ENCODE measurements around the gene TACR2. TPM values are rescaled to one million over a fixed set of nuclear protein-coding genes. Genes with fewer than 3 reads are reported as not detected.

Gene TACR2
- total RNA-seq, 1 donor from 2014 or later = not detected

DNA sequence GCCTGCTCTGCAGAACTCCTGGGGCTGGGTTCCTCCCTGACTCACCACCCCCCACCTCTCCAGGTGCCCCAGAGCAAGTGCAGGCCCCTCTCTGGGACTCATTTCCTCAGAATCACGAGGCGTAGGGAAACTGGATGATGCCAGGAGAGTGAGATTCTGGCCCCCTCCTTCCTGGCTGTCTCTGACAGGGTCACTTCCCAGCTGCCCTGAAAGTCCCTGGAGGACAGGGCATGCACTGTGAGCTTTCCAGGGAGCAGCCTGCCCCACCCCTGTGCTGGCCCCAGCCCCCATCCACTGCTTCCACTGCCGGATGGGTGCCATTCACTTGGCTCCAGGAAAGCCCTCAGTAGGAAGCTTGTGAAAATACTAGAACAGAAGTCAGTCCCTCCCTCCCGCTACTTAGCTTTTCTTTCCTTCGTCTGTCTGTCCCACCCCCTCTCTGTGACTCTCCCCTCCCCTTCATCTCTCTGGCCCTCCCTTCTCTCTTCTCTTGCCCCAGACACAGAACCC, 10.4 kb downstream of the TACR2 start:
- H3K9me3 ChIP-seq (ENCODE audit: control insufficient read depth in 3 of 3, low read length in 3 of 3) = no peaks in the 10 kb centered on the region
- H3K27ac ChIP-seq (ENCODE audit: low read depth, low read length) = peak overlapping the region; percentile 40
- H3K4me1 ChIP-seq (ENCODE audit: control insufficient read depth in 3 of 3, insufficient read depth in 3 of 3, low read length in 3 of 3) = peaks cover 24 to 28% (median 27%) of the 10 kb centered on the region in 3 donors
- H3K36me3 ChIP-seq (ENCODE audit: control insufficient read depth in 3 of 3, insufficient read depth in 3 of 3, low read length in 3 of 3) = peaks cover 8 to 17% (median 10%) of the 10 kb centered on the region in 3 donors
- H3K4me3 ChIP-seq (ENCODE audit: low read length in 3 of 3) = no peak overlapping the region
- no peaks in the 10 kb centered on the region for H3K27me3 ChIP-seq (ENCODE audit: control insufficient read depth in 3 of 3, insufficient read depth in 3 of 3, low read length in 3 of 3)
- H3K9ac ChIP-seq (ENCODE audit: low read depth in 1 of 3, low read length in 3 of 3) = peak overlapping the region; percentile 23 to 33 (median 27)

DNA sequence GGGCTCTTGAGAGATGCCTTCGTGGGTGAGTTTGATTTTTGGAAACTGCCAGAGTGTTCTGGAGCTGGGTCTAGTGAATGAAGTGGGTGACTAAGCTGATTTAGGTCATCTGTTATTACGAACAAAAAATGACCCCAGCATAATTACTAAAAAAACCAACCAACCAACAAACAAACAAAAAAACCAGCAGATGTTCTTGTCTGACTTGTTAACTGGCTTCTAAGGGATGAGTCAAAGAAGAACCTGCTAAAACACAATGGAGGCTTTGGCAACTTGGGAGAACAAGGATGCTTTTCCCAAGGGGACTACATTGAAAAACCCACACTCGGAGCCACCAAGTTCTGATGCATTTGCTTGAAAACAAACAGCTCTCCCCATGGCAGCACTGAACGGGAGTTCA, 11.5 kb downstream of the TACR2 start:
- no peak overlapping the region for H3K4me3 ChIP-seq (ENCODE audit: low read length in 3 of 3)
- no peaks in the 10 kb centered on the region for H3K27me3 ChIP-seq (ENCODE audit: control insufficient read depth in 3 of 3, insufficient read depth in 3 of 3, low read length in 3 of 3)
- H3K27ac ChIP-seq (ENCODE audit: low read depth, low read length) = peak overlapping the region; percentile 20
- no peak overlapping the region for H3K9ac ChIP-seq (ENCODE audit: low read depth in 1 of 3, low read length in 3 of 3)
- peaks cover 24 to 28% (median 27%) of the 10 kb centered on the region in 3 donors for H3K4me1 ChIP-seq (ENCODE audit: control insufficient read depth in 3 of 3, insufficient read depth in 3 of 3, low read length in 3 of 3)
- no peaks in the 10 kb centered on the region for H3K9me3 ChIP-seq (ENCODE audit: control insufficient read depth in 3 of 3, low read length in 3 of 3)
- H3K36me3 ChIP-seq (ENCODE audit: control insufficient read depth in 3 of 3, insufficient read depth in 3 of 3, low read length in 3 of 3) = peaks cover 19 to 28% (median 22%) of the 10 kb centered on the region in 3 donors

DNA sequence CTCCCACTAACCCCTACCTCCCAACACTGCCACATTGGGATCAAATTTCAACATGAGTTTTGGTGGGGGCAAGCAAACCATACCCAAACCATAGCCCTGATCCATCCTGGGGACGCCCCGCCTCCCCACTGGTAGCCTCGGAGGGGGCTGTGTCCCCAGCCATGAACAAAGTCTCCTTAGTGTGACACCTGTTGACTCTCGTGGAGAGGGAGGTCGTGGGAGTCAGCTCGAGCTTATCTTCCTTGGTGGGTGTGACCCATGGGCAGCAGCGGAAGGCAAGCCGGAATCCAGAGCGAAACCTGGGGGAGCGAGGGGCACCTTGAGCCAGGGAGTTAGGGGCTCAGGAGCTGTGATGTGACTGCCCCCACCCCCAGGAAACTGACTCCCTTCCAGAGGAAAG, 11.9 kb downstream of the TACR2 start:
- H3K9ac ChIP-seq (ENCODE audit: low read depth in 1 of 3, low read length in 3 of 3) = no peak overlapping the region
- H3K4me1 ChIP-seq (ENCODE audit: control insufficient read depth in 3 of 3, insufficient read depth in 3 of 3, low read length in 3 of 3) = peaks cover 24 to 28% (median 27%) of the 10 kb centered on the region in 3 donors
- no peak overlapping the region for H3K4me3 ChIP-seq (ENCODE audit: low read length in 3 of 3)
- no peak overlapping the region for H3K27ac ChIP-seq (ENCODE audit: low read depth, low read length)
- H3K9me3 ChIP-seq (ENCODE audit: control insufficient read depth in 3 of 3, low read length in 3 of 3) = no peaks in the 10 kb centered on the region
- peaks cover 23 to 30% (median 24%) of the 10 kb centered on the region in 3 donors for H3K36me3 ChIP-seq (ENCODE audit: control insufficient read depth in 3 of 3, insufficient read depth in 3 of 3, low read length in 3 of 3)
- no peaks in the 10 kb centered on the region for H3K27me3 ChIP-seq (ENCODE audit: control insufficient read depth in 3 of 3, insufficient read depth in 3 of 3, low read length in 3 of 3)

GRCh38 chr10:69403519-69403918, 13.2 kb downstream of the TACR2 start:
- Histone ChIP-seq H3K27ac (ENCODE audit: low read depth, low read length) (no peak overlapping the region), H3K9me3 (ENCODE audit: control insufficient read depth in 3 of 3, low read length in 3 of 3) (no peaks in the 10 kb centered on the region), H3K36me3 (ENCODE audit: control insufficient read depth in 3 of 3, insufficient read depth in 3 of 3, low read length in 3 of 3) (peaks cover 31 to 41% (median 34%) of the 10 kb centered on the region in 3 donors), H3K4me3 (ENCODE audit: low read length in 3 of 3) (no peak overlapping the region), H3K27me3 (ENCODE audit: control insufficient read depth in 3 of 3, insufficient read depth in 3 of 3, low read length in 3 of 3) (no peaks in the 10 kb centered on the region), H3K9ac (ENCODE audit: low read depth in 1 of 3, low read length in 3 of 3) (no peak overlapping the region), H3K4me1 (ENCODE audit: control insufficient read depth in 3 of 3, insufficient read depth in 3 of 3, low read length in 3 of 3) (peaks cover 18 to 24% (median 22%) of the 10 kb centered on the region in 3 donors)

DNA sequence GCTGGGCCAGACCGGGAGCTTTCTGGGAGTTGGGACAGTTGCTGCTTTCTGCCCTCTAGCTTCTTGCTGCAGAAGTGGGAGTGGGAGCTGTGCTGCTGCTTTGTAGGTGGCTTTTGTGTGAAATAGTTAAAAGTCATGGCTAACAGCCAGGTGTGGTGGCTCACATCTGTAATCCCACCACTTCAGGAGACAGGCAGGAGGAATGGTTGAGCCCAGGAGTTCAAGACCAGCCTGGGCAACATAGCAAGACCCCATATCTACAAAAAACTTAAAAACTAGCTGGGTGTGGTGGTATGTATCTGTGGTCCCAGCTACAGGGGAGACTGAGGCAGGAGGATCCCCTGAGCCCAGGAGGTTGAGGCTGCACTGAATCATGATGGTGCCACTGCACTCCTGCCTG, 13.7 kb downstream of the TACR2 start:
- Histone ChIP-seq H3K27me3 (ENCODE audit: control insufficient read depth in 3 of 3, insufficient read depth in 3 of 3, low read length in 3 of 3) (no peaks in the 10 kb centered on the region), H3K4me3 (ENCODE audit: low read length in 3 of 3) (no peak overlapping the region), H3K9me3 (ENCODE audit: control insufficient read depth in 3 of 3, low read length in 3 of 3) (no peaks in the 10 kb centered on the region), H3K9ac (ENCODE audit: low read depth in 1 of 3, low read length in 3 of 3) (no peak overlapping the region), H3K4me1 (ENCODE audit: control insufficient read depth in 3 of 3, insufficient read depth in 3 of 3, low read length in 3 of 3) (peaks cover 16 to 22% (median 18%) of the 10 kb centered on the region in 3 donors), H3K36me3 (ENCODE audit: control insufficient read depth in 3 of 3, insufficient read depth in 3 of 3, low read length in 3 of 3) (peaks cover 33 to 43% (median 36%) of the 10 kb centered on the region in 3 donors), H3K27ac (ENCODE audit: low read depth, low read length) (no peak overlapping the region)

DNA sequence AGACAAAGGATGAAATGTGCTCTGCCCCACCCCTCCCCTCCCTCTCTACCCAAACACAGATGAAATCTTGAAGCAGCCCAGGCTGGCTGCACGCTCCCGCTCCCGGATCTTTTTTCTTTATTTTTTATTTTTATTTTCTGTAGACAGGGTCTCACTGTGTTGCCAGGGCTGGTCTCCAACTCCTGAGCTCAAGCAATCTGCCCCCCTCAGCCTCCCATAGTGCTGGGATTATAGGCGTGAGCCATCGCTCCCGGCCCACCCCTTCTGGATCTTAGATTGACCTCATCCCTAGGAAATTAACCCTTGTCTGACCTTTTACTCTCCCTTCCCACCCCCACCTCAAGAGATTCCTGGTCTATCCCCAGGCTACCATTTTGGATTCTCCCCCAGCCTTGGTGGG, 14.3 kb downstream of the TACR2 start:
- no peaks in the 10 kb centered on the region for H3K9me3 ChIP-seq (ENCODE audit: control insufficient read depth in 3 of 3, low read length in 3 of 3)
- H3K4me1 ChIP-seq (ENCODE audit: control insufficient read depth in 3 of 3, insufficient read depth in 3 of 3, low read length in 3 of 3) = peaks cover 11 to 17% (median 12%) of the 10 kb centered on the region in 3 donors
- H3K27me3 ChIP-seq (ENCODE audit: control insufficient read depth in 3 of 3, insufficient read depth in 3 of 3, low read length in 3 of 3) = no peaks in the 10 kb centered on the region
- no peak overlapping the region for H3K27ac ChIP-seq (ENCODE audit: low read depth, low read length)
- no peak overlapping the region for H3K4me3 ChIP-seq (ENCODE audit: low read length in 3 of 3)
- no peak overlapping the region for H3K9ac ChIP-seq (ENCODE audit: low read depth in 1 of 3, low read length in 3 of 3)
- peaks cover 33 to 45% (median 37%) of the 10 kb centered on the region in 3 donors for H3K36me3 ChIP-seq (ENCODE audit: control insufficient read depth in 3 of 3, insufficient read depth in 3 of 3, low read length in 3 of 3)

- Histone ChIP-seq H3K27ac (ENCODE audit: low read depth, low read length) (no peak overlapping the region), H3K27me3 (ENCODE audit: control insufficient read depth in 3 of 3, insufficient read depth in 3 of 3, low read length in 3 of 3) (no peaks in the 10 kb centered on the region), H3K4me3 (ENCODE audit: low read length in 3 of 3) (no peak overlapping the region), H3K4me1 (ENCODE audit: control insufficient read depth in 3 of 3, insufficient read depth in 3 of 3, low read length in 3 of 3) (peaks cover 4 to 10% (median 7%) of the 10 kb centered on the region in 3 donors), H3K9ac (ENCODE audit: low read depth in 1 of 3, low read length in 3 of 3) (no peak overlapping the region), H3K9me3 (ENCODE audit: control insufficient read depth in 3 of 3, low read length in 3 of 3) (no peaks in the 10 kb centered on the region), H3K36me3 (ENCODE audit: control insufficient read depth in 3 of 3, insufficient read depth in 3 of 3, low read length in 3 of 3) (peaks cover 33 to 51% (median 39%) of the 10 kb centered on the region in 3 donors)
Observed at GRCh38 chr10:69401416-69401815, 15.3 kb downstream of the TACR2 start.

DNA sequence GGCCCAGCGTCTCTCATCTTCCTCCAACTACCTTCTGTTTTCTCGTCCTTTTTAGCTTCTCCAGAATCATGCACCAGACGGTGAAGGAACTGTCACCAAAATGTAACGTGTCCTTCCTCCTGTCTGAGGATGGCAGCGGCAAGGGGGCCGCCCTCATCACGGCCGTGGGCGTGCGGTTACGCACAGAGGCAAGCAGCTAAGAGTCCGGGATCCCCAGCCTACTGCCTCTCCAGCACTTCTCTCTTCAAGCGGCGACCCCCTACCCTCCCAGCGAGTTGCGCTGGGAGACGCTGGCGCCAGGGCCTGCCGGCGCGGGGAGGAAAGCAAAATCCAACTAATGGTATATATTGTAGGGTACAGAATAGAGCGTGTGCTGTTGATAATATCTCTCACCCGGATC, 15.8 kb downstream of the TACR2 start:
- Histone ChIP-seq H3K9ac (ENCODE audit: low read depth in 1 of 3, low read length in 3 of 3) (no peak overlapping the region), H3K27ac (ENCODE audit: low read depth, low read length) (no peak overlapping the region), H3K36me3 (ENCODE audit: control insufficient read depth in 3 of 3, insufficient read depth in 3 of 3, low read length in 3 of 3) (peaks cover 35 to 52% (median 42%) of the 10 kb centered on the region in 3 donors), H3K27me3 (ENCODE audit: control insufficient read depth in 3 of 3, insufficient read depth in 3 of 3, low read length in 3 of 3) (no peaks in the 10 kb centered on the region), H3K4me1 (ENCODE audit: control insufficient read depth in 3 of 3, insufficient read depth in 3 of 3, low read length in 3 of 3) (peaks cover 0 to 6% (median 3%) of the 10 kb centered on the region in 3 donors), H3K9me3 (ENCODE audit: control insufficient read depth in 3 of 3, low read length in 3 of 3) (no peaks in the 10 kb centered on the region), H3K4me3 (ENCODE audit: low read length in 3 of 3) (no peak overlapping the region)

- Histone ChIP-seq H3K27ac (ENCODE audit: low read depth, low read length) (no peak overlapping the region), H3K9me3 (ENCODE audit: control insufficient read depth in 3 of 3, low read length in 3 of 3) (no peaks in the 10 kb centered on the region), H3K9ac (ENCODE audit: low read depth in 1 of 3, low read length in 3 of 3) (no peak overlapping the region), H3K4me3 (ENCODE audit: low read length in 3 of 3) (no peak overlapping the region), H3K27me3 (ENCODE audit: control insufficient read depth in 3 of 3, insufficient read depth in 3 of 3, low read length in 3 of 3) (no peaks in the 10 kb centered on the region), H3K36me3 (ENCODE audit: control insufficient read depth in 3 of 3, insufficient read depth in 3 of 3, low read length in 3 of 3) (peaks cover 56 to 64% (median 60%) of the 10 kb centered on the region in 3 donors), H3K4me1 (ENCODE audit: control insufficient read depth in 3 of 3, insufficient read depth in 3 of 3, low read length in 3 of 3) (no peaks in the 10 kb centered on the region)
Observed at GRCh38 chr10:69398466-69398865, 18.3 kb downstream of the TACR2 start.

DNA sequence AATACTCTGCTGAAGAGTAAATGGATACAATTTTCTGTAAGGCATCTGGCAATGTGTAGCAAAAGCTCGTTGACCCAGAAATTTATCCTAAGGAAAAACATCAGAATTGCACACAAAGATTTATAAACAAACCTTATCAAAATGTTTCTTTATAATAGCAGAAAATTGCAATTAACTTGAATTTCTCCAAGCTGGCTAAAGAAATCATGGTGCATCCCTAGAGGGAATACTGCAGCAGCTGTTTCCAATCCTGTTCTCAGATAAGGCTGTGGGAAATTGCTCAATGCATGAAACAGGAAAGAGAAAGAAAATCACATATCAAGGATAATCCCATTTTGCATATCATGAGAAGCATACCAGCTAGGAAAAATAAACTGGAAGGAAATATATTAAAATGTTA, 18.7 kb downstream of the TACR2 start:
- H3K4me3 ChIP-seq (ENCODE audit: low read length in 3 of 3) = no peak overlapping the region
- no peaks in the 10 kb centered on the region for H3K4me1 ChIP-seq (ENCODE audit: control insufficient read depth in 3 of 3, insufficient read depth in 3 of 3, low read length in 3 of 3)
- no peak overlapping the region for H3K27ac ChIP-seq (ENCODE audit: low read depth, low read length)
- H3K9ac ChIP-seq (ENCODE audit: low read depth in 1 of 3, low read length in 3 of 3) = no peak overlapping the region
- H3K27me3 ChIP-seq (ENCODE audit: control insufficient read depth in 3 of 3, insufficient read depth in 3 of 3, low read length in 3 of 3) = no peaks in the 10 kb centered on the region
- H3K9me3 ChIP-seq (ENCODE audit: control insufficient read depth in 3 of 3, low read length in 3 of 3) = no peaks in the 10 kb centered on the region
- H3K36me3 ChIP-seq (ENCODE audit: control insufficient read depth in 3 of 3, insufficient read depth in 3 of 3, low read length in 3 of 3) = peaks cover 55 to 63% (median 60%) of the 10 kb centered on the region in 3 donors

All from skeletal muscle tissue (tissue), 4 donors.